HUES6 (cell line): ENCODE data around the gene HIPK2.

ENCODE experiments used
- H3K27ac ChIP-seq: 2 replicates; pipeline ENCODE4 v1.7.0; 2013; ENCODE audit warnings: low read depth, mild to moderate bottlenecking, low read length, inconsistent platforms
- H3K27me3 ChIP-seq: 2 replicates; pipeline ENCODE4 v1.6.1; 2013; ENCODE audit warnings: low read length; ENCODE audit not compliant: control insufficient read depth, insufficient read depth
- H3K36me3 ChIP-seq: 2 replicates; pipeline ENCODE4 v1.6.1; 2013; ENCODE audit warnings: low read length; ENCODE audit not compliant: control insufficient read depth, insufficient read depth
- H3K4me1 ChIP-seq: 2 replicates; pipeline ENCODE4 v1.6.1; 2013; ENCODE audit warnings: low read length; ENCODE audit not compliant: control insufficient read depth, insufficient read depth
- H3K4me3 ChIP-seq: 2 replicates; pipeline ENCODE4 v1.5.1; 2013; ENCODE audit warnings: low read depth, low read length
- H3K9ac ChIP-seq: one replicate; pipeline ENCODE4 v1.6.1; 2013; ENCODE audit warnings: mild to moderate bottlenecking, low read length
- H3K9me3 ChIP-seq: 2 replicates; pipeline ENCODE4 v1.6.1; 2013; ENCODE audit warnings: low read depth, low read length; ENCODE audit not compliant: control insufficient read depth, insufficient read depth

HIPK2 gene

DNA sequence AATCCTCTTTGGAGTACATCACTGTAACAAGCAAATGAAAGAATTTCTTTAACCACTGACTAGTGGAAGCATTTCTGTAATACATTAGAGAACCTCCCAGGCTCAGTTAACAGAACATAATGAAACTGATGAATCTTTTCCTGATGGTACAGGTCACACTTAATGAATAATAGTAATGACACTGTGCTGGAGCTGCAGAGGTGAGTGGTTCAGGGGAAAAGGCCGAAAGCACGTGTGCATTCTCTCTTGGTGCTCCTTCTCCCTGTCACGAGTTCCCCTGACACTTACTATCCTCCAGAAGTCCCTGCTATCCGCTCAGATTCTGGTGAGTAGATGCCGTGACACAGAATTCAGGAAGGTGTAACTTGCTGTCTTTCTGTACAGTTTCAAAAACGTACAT, 8.0 kb downstream of the HIPK2 start:
- Histone ChIP-seq H3K9ac (no peak overlapping the region), H3K4me1 (no peaks in the 10 kb centered on the region; the same call in 1 of the 2 replicates), H3K4me3 (no peak overlapping the region), H3K36me3 (peaks cover 2% of the 10 kb centered on the region; the same call in 1 of the 2 replicates), H3K27me3 (no peaks in the 10 kb centered on the region), H3K9me3 (no peaks in the 10 kb centered on the region), H3K27ac (no peak overlapping the region)

DNA sequence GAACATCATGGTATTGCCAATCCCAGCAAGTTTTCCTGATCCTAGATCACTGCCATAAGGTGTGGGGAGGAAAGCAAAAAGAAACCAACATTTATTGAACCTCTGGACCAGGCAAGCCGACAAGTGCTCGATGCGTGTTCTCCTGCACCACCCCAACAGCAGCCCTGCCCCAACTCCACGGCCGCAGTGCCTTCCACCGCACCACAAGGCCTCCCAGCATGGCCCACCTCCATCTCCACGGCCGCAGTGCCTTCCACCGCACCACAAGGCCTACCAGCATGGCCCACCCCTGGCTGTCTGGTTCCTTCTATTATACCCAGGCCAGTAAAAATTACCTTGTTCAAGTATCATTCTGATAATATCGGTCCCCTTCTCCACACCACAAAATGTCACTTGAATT, 8.7 kb downstream of the HIPK2 start:
- no peaks in the 10 kb centered on the region; the same call in 1 of the 2 replicates for H3K4me1 ChIP-seq
- H3K9ac ChIP-seq, result no peak overlapping the region

GRCh38 chr7:139768249-139768824, 9.5 kb downstream of the HIPK2 start:
- Histone ChIP-seq H3K4me3 (no peak overlapping the region), H3K36me3 (peaks cover 2% of the 10 kb centered on the region; the same call in 1 of the 2 replicates), H3K9ac (no peak overlapping the region), H3K27me3 (no peaks in the 10 kb centered on the region), H3K4me1 (no peaks in the 10 kb centered on the region; the same call in 1 of the 2 replicates), H3K9me3 (no peaks in the 10 kb centered on the region), H3K27ac (no peak overlapping the region)

More for the DNA sequence above, 8.7 kb downstream of the HIPK2 start:
- H3K27me3 ChIP-seq, result no peaks in the 10 kb centered on the region
- no peak overlapping the region for H3K27ac ChIP-seq
- H3K4me3 ChIP-seq, result no peak overlapping the region
- peaks cover 2% of the 10 kb centered on the region; the same call in 1 of the 2 replicates for H3K36me3 ChIP-seq
- H3K9me3 ChIP-seq, result no peaks in the 10 kb centered on the region

DNA sequence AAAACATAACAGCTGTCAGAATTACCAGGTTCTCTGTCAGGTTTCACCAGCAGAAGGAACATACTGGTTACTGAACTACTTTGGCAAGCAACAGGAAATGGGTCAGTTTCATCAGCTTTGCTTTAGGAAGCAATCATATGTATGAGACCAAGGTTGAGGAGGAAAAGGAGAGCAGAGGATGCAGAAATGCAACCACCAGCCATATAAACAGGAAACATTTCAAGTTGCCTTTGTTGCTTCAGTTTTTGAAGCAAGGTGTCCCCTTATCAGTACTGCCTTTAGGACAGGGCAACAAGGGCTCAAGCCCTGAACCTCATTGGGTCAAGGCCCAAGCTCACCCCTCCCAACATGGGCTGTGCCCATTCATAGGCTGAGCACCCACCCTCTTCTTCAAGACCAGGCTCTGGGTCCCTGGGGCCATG, 10.2 kb downstream of the HIPK2 start:
- Histone ChIP-seq H3K9me3 (no peaks in the 10 kb centered on the region), H3K27ac (no peak overlapping the region), H3K27me3 (no peaks in the 10 kb centered on the region), H3K9ac (no peak overlapping the region), H3K4me1 (peaks cover 3% of the 10 kb centered on the region), H3K36me3 (peaks cover 2% of the 10 kb centered on the region; the same call in 1 of the 2 replicates), H3K4me3 (no peak overlapping the region)

DNA sequence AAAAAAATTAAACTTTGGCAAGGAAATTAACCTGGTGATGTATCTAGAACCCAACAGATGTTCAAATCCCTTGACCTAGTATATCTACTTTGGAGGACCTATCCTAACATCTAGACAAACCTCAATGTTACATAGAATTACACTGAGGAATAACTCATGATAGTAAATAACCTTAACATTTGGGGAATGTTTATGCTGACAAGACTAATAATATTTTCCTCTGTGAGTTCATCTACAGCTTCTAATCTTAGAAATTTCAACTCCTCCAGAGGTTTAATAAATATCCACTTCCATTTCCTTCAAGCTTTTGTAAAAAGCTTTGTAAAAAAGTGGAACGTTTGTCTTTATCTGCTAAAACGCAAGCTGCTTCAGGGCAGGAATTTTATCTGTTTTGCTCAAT, 12.7 kb downstream of the HIPK2 start:
- Histone ChIP-seq H3K4me3 (no peak overlapping the region), H3K36me3 (peaks cover 2% of the 10 kb centered on the region; the same call in 1 of the 2 replicates)

GRCh38 chr7:139763330-139763729, 14.5 kb downstream of the HIPK2 start:
- H3K9me3 ChIP-seq, result no peaks in the 10 kb centered on the region
- no peaks in the 10 kb centered on the region for H3K36me3 ChIP-seq
- no peak overlapping the region for H3K27ac ChIP-seq
- no peak overlapping the region for H3K9ac ChIP-seq
- no peaks in the 10 kb centered on the region for H3K27me3 ChIP-seq
- peaks cover 6% of the 10 kb centered on the region; the same call in 1 of the 2 replicates for H3K4me1 ChIP-seq
- no peak overlapping the region for H3K4me3 ChIP-seq

More for the DNA sequence above, 12.7 kb downstream of the HIPK2 start:
- Histone ChIP-seq H3K9me3 (no peaks in the 10 kb centered on the region), H3K4me1 (peaks cover 3% of the 10 kb centered on the region; the same call in 1 of the 2 replicates), H3K27me3 (no peaks in the 10 kb centered on the region), H3K27ac (no peak overlapping the region), H3K9ac (no peak overlapping the region)

DNA sequence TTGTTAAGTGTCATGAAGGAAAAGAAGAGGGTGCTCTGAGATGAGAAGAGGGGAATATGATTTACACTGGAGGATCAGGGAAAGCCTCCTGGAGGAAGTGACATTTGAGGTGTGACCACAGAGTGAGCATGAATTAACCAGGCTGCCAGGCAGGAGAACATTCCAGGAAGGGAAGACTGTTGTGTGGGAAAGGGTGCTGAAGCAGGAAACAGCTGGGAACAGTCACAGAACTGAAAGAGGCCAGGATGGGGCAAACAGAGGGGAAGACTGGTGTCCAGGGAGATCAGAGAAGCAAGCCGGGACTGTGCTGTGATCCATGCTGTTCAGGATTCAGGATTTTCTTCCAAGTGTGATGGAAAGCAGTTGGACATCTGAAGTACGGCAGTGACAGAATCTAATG, 14.9 kb downstream of the HIPK2 start:
- Histone ChIP-seq H3K9ac (no peak overlapping the region), H3K4me1 (peaks cover 6% of the 10 kb centered on the region; the same call in 1 of the 2 replicates), H3K27me3 (no peaks in the 10 kb centered on the region), H3K27ac (no peak overlapping the region), H3K36me3 (no peaks in the 10 kb centered on the region), H3K4me3 (no peak overlapping the region), H3K9me3 (no peaks in the 10 kb centered on the region)

GRCh38 chr7:139758388-139758787, 19.4 kb downstream of the HIPK2 start:
- no peaks in the 10 kb centered on the region for H3K27me3 ChIP-seq
- H3K9me3 ChIP-seq, result no peaks in the 10 kb centered on the region
- H3K4me1 ChIP-seq, result peaks cover 7% of the 10 kb centered on the region; the same call in 1 of the 2 replicates
- H3K27ac ChIP-seq, result no peak overlapping the region
- no peak overlapping the region for H3K4me3 ChIP-seq
- H3K9ac ChIP-seq, result no peak overlapping the region
- no peaks in the 10 kb centered on the region for H3K36me3 ChIP-seq

DNA sequence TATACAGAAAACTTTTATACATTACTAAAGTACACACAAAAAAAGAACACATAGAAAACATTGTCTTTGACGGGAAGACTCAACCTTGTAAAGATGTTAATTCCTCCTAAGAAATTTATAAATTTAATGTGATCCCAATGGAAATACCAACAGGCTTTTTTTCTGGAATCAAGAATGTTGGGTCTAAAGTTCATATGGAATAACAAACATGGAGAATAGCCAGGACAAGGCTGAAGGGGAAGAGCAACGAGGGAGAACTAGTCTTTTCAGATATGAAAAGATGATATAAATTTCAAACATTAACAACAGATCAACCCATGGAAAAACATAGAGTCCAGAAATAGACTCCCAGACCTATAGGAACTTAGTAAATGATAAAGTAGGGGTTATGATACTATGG, 19.8 kb downstream of the HIPK2 start:
- Histone ChIP-seq H3K9ac (no peak overlapping the region), H3K9me3 (no peaks in the 10 kb centered on the region), H3K36me3 (no peaks in the 10 kb centered on the region), H3K27me3 (no peaks in the 10 kb centered on the region), H3K4me3 (no peak overlapping the region), H3K27ac (no peak overlapping the region), H3K4me1 (peaks cover 7% of the 10 kb centered on the region; the same call in 1 of the 2 replicates)

GRCh38 chr7:139753693-139754111, 24.1 kb downstream of the HIPK2 start:
- H3K27me3 ChIP-seq, result no peaks in the 10 kb centered on the region
- H3K27ac ChIP-seq, result no peak overlapping the region
- H3K36me3 ChIP-seq, result no peaks in the 10 kb centered on the region
- no peak overlapping the region for H3K4me3 ChIP-seq
- peaks cover 6% of the 10 kb centered on the region; the same call in 1 of the 2 replicates for H3K4me1 ChIP-seq
- no peak overlapping the region for H3K9ac ChIP-seq
- H3K9me3 ChIP-seq, result no peaks in the 10 kb centered on the region

DNA sequence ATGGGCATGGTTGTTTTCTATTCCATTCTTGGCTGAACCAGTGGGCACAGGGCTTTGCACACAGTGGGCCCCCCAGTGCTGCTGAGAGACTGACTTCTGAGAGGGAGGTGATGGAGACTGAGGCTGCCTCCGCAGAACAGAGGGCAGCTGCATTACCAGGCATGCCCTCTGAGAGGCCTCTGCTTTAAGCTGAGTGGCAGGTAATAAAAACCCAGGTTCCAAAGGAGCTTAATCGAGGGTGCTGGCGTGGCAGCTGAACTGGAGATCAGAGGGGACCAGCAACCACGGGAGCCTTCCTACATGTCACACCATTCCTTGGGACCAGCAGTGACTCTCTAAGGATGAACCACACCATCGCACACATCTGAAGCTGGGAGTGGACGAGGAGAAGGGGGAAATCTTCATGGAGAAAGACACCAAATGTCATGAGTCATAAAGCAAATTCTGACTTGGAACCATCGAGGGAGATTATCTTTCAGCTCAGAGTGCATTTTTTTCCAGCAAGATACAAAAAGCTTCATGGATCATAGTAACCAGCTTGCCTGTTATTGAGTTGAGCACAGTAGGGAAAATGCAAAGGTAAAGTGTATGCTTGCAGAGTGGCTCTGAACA, 24.6 kb downstream of the HIPK2 start:
- H3K9ac ChIP-seq, result no peak overlapping the region
- H3K36me3 ChIP-seq, result no peaks in the 10 kb centered on the region
- no peaks in the 10 kb centered on the region for H3K9me3 ChIP-seq
- no peaks in the 10 kb centered on the region for H3K27me3 ChIP-seq
- no peak overlapping the region for H3K4me3 ChIP-seq
- H3K4me1 ChIP-seq, result peaks cover 3% of the 10 kb centered on the region; the same call in 1 of the 2 replicates
- H3K27ac ChIP-seq, result no peak overlapping the region
